ENCODE data around the gene PBX3. TPM values are rescaled to one million over a fixed set of nuclear protein-coding genes. Genes with fewer than 3 reads are reported as not detected.

PBX3 gene
- total RNA-seq, 1 donor from 2014 or later: 37.7 TPM

DNA sequence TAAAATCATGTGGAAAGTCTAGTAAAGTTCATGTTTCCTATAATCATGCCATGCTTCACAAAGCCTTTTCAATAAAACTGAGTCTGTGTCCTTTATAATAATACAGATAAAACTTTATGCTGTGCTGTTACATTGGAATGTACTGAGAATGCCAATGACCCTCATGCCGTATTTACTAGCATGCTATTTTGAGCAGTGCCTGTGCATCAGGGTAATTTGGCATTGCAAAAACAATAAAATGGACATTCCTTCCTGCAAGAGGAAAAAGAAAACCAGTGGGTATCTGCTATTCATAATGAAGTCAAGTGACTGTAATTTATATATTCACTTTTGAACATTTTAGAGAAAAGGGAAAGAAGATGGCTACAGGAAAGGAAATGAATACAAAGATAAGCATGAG, 159.0 kb downstream of the PBX3 start:
- Mint-ChIP-seq H3K4me1 (ENCODE audit: low read depth) (peaks cover 20% of the 10 kb centered on the region), H3K27ac (no peak overlapping the region), H3K36me3 (ENCODE audit: insufficient read depth) (no peaks in the 10 kb centered on the region), H3K4me3 (ENCODE audit: low read depth) (no peak overlapping the region), H3K27me3 (no peaks in the 10 kb centered on the region), H3K9me3 (ENCODE audit: low read depth) (no peaks in the 10 kb centered on the region)
- no peak for TF ChIP-seq CTCF (IDR thresholded peaks at IDR 0.05; ENCODE audit: unreplicated experiment)
- no peak for DNase-seq (ENCODE audit: low spot score, unreplicated experiment)

GRCh38 chr9:125906893-125907292, 159.7 kb downstream of the PBX3 start:
- peaks cover 15% of the 10 kb centered on the region for H3K4me1 Mint-ChIP-seq (ENCODE audit: low read depth)
- no peaks in the 10 kb centered on the region for H3K27me3 Mint-ChIP-seq
- no peak overlapping the region for H3K4me3 Mint-ChIP-seq (ENCODE audit: low read depth)

GRCh38 chr9:125908136-125908535, 161.0 kb downstream of the PBX3 start:
- TF ChIP-seq CTCF (IDR thresholded peaks at IDR 0.05; ENCODE audit: unreplicated experiment): no peak
- no peaks in the 10 kb centered on the region for H3K9me3 Mint-ChIP-seq (ENCODE audit: low read depth)
- no peak overlapping the region for H3K27ac Mint-ChIP-seq
- no peaks in the 10 kb centered on the region for H3K27me3 Mint-ChIP-seq
- DNase-seq (ENCODE audit: low spot score, unreplicated experiment): no peak
- H3K4me3 Mint-ChIP-seq (ENCODE audit: low read depth): no peak overlapping the region
- H3K36me3 Mint-ChIP-seq (ENCODE audit: insufficient read depth): no peaks in the 10 kb centered on the region
- H3K4me1 Mint-ChIP-seq (ENCODE audit: low read depth): peaks cover 7% of the 10 kb centered on the region

More at GRCh38 chr9:125906893-125907292, 159.7 kb downstream of the PBX3 start:
- DNase-seq (ENCODE audit: low spot score, unreplicated experiment): no peak
- Mint-ChIP-seq H3K9me3 (ENCODE audit: low read depth) (no peaks in the 10 kb centered on the region), H3K27ac (no peak overlapping the region), H3K36me3 (ENCODE audit: insufficient read depth) (no peaks in the 10 kb centered on the region)
- no peak for TF ChIP-seq CTCF (IDR thresholded peaks at IDR 0.05; ENCODE audit: unreplicated experiment)

DNA sequence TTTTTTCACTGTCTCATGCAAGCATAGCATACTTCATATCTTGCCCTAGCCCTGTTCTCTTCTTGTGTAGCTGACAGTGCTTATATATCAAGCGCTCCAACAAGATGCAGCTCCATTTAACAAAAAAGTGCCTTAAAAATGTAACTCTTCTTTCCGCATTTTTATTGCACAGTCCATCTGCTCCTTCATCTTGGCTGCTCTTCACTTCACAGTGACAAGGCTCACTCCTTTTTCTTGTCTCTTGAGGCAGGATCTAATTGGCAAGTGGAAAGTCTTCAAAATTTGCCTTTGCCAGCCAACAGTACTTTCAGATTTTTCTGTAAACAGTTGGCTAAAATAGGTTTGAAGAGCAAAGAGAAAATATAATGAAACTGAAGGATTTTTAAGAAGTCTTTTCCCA, 161.8 kb downstream of the PBX3 start:
- Mint-ChIP-seq H3K27ac (no peak overlapping the region), H3K4me1 (ENCODE audit: low read depth) (peaks cover 11% of the 10 kb centered on the region), H3K9me3 (ENCODE audit: low read depth) (no peaks in the 10 kb centered on the region), H3K27me3 (no peaks in the 10 kb centered on the region), H3K36me3 (ENCODE audit: insufficient read depth) (no peaks in the 10 kb centered on the region), H3K4me3 (ENCODE audit: low read depth) (no peak overlapping the region)
- DNase-seq (ENCODE audit: low spot score, unreplicated experiment): no peak
- TF ChIP-seq CTCF (IDR thresholded peaks at IDR 0.05; ENCODE audit: unreplicated experiment): no peak

DNA sequence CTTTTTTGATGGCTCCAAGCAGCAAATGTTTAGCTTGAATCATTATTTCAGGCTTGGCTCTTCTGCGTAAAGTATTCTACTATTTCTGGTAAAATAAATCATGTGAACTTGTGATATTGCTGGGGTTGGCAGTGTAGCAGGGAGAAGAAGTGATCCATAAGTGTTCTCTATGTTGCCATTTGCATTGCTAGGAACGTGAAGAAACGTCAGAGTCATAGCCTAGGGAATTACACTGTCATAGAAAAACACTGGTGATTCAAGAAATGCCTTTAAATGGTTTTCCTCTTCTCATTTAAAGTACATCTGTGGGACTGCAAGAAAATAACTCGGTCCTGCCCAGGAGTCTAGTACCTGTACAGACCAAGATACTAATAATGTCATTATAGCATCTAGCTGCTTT, 162.3 kb downstream of the PBX3 start:
- Mint-ChIP-seq H3K27ac (no peak overlapping the region), H3K36me3 (ENCODE audit: insufficient read depth) (no peaks in the 10 kb centered on the region), H3K4me3 (ENCODE audit: low read depth) (no peak overlapping the region), H3K4me1 (ENCODE audit: low read depth) (peaks cover 6% of the 10 kb centered on the region), H3K9me3 (ENCODE audit: low read depth) (no peaks in the 10 kb centered on the region), H3K27me3 (no peaks in the 10 kb centered on the region)
- DNase-seq (ENCODE audit: low spot score, unreplicated experiment): no peak
- no peak for TF ChIP-seq CTCF (IDR thresholded peaks at IDR 0.05; ENCODE audit: unreplicated experiment)

Measured in progenitor cell of endocrine pancreas (in vitro differentiated cells).